GM18511 (cell line): ENCODE results near the gene ZNF782.
"Not testable (repeated sequence)": the region's sequence is repeated elsewhere in the genome, so short reads cannot be mapped to it uniquely, and the experiment has no call there.

Experiments used
- ATAC-seq: cut with Tn5 transposase; IDR thresholded peaks from one replicate; pipeline ENCODE4 v1.9.1; 2021; ENCODE audit warnings: mild to moderate bottlenecking, moderate library complexity; ENCODE audit not compliant: unreplicated experiment

The ZNF782 gene

DNA sequence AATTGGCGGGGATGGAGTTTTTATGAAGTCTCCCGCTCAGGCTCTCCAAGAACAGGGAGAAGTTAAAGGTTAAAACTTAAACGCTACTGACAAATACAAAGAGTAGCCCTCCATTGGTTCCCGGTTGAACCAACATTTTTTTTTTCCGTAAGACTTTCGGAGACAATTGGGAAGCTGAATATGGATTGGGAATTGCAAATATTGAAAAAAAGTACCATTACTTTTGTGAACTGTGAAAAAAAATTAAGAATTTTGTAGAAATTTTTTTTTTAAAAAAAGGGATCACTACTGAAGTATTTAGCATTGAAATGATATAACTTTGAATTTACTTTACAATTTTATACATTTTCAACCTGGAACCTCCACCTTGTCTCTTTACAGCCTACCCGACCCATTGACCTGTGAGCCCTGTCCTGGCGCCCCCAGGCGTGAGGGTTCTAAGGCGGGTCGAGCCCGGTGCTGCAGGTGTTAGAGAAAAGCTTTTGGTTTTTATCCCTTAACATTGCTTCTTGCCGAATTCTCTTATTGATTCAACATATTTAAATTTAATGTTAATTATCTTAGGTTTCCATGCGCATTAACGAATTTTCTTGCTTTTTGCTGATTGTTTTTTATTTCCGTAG is 448 bp upstream of the ZNF782 start:
- ATAC-seq: no peak

DNA sequence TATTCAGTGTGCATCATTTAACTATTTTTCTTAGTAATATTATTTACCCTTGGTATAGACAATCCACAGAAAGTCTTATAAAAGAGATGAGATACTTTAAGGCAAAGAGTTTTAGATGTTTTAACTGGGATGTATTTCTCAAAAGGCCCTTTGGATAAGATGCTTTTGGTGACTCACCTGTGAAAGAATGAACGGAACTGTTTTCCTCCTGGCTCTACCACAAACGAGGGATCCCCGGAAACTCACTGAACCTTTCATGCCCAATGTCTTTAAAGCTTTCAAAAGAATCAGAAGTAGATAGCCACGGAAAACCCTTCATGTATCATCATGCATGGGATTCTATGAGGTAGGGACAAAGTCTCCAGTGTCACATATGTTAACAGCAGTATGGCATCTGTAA is 1.6 kb downstream of the ZNF782 start:
- no peak for ATAC-seq

DNA sequence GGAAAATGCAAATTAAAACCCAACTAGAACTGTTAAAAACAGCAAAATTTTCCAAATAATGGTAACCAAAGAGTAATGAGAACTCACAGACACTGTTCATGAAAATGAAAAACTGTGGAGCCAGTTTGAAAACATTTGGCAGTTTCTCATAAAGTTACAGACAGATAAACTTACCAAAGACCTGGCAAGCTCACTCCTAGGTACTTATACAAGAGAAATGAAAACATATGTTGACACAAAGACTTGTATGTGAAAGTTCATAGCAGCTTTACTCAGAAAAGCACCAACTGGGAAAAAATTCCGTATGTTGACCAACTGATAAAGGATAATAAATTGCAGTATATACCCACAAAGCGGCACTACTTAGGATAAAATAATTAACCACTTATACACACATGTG is 10.3 kb downstream of the ZNF782 start:
- no peak for ATAC-seq

DNA sequence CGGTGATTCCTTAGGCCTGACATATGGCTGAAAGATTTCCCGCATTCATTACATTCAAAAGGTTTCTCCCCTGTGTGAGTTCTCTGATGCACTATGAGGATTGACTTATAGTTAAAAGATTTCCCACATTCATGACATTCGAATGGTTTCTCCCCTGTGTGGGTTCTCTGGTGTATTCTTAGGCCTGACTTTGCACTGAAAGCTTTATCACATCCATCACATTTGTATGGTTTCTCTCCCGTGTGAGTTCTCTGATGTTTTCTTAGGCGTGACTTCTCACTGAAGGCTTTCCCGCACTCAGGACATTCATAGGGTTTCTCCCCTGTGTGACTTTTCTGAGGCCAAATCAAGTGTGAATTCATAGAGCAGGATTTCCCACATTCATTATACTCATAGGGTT is 35.8 kb downstream of the ZNF782 start:
- no peak for ATAC-seq

DNA sequence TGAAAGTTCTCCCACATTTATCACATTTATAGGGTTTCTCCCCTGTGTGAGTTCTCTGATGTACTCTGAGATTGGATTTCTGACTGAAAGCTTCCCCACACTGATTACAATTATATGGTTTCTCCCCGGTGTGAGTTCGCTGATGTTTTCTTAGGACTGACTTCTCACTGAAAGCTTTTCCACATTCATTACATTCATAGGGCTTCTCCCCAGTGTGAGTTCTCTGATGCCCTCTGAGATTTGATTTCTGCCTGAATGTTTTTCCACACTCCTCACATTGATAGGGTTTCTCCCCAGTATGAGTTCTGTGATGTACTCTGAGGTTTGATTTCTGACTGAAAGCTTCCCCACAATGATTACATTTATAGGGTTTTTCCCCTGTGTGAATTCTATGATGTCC is 36.3 kb downstream of the ZNF782 start:
- ATAC-seq: no peak

GRCh38 chr9:96813607-96814006 is 40.7 kb downstream of the ZNF782 start:
- ATAC-seq: no peak

- not testable (repeated sequence) for ATAC-seq
These were observed 55.4 kb downstream of the ZNF782 start for GRCh38 chr9:96798959-96799358.

DNA sequence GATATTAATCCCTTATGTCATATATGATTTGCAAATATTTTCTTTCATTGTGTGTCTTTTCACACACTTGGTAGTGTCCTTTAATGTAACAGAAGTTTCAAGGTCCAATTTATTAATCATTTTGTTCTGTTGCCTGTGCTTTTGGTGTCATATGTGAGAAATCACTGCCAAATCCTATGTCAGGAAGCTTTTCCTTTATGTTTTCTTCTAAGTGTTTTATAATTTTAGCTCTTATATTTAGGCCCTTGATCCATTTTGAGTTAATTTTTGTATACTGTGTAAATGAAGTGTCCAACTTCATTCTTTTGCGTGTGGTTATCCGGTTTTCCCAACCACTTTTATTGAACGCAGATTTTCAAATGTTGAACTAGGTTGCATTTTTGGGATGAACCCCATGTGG is 70.3 kb downstream of the ZNF782 start:
- ATAC-seq: no peak

DNA sequence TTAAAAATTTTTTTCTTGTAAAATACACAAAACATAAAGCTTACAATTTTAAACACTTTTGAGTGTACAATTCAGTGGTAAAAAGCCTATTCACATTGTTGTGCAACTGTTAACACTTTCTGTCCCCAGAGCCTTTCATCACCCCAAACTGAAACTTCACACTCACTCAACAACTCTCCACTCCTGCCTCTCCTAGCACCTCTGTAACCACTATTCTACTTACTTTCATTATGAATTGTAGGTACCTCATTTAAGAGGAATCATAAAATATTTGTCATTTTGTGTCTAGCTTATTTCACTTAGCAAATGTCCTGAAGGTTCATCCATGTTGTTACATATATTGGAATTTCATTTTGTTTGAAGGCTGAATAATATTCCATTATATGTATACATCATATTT is 72.1 kb downstream of the ZNF782 start:
- ATAC-seq: no peak

DNA sequence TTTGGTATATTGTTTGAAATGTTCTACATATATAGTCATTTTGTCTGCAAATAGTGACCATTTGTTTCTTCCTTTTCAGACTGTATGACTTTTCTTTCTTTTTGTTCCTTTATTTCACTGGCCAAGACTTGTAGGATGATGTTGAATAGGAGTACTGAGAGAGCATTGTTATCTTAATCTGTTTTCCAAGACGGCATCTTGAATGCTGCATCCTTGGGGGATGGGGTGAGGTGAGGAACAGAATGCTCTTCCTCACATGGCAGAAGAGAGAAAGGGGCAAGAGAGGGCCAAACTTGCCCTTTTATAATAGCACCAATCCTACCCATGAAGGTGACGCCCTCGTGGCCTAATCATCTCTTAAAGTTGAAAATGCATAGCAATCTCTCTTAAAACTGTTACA is 72.8 kb downstream of the ZNF782 start:
- ATAC-seq: no peak

DNA sequence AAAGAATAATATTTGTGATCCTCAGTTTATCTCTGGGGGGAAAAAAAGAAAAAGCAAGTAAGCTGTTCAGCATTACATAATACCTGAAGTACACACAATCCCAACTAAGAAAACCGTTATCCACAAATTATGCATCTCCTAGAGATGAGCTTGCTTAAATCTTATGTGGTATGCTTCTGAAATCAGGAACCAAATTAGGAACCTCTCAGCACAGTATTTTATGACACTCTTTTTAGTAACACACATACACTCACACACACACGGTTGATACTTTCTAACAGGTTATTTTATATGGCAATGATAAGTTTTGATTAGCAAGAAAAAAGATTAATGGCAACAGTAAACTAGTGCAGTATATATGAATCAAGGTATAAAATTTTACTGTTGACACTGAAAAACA is 75.2 kb downstream of the ZNF782 start:
- no peak for ATAC-seq

DNA sequence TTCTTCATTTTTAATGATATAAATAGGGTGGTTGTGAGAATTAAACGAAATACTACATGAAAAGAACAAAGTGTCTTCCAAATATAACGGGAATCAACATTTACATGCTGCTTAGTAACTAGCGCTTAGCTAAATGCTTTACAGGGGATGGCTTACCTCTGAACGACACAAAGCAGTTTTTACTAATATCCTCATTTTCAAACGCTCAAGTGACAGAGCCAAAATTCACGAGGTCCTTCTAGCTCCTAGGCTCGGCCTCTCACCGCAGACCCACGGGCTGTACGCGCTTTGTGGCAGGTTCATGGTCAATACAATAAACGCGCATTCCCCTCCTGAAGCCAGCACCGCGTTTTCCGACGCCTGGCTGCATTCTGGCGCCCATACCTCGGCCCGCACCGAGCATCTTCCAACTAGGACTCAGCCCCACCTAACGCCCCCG is 76.9 kb downstream of the ZNF782 start:
- no peak for ATAC-seq

- no peak for ATAC-seq
These were observed 83.2 kb downstream of the ZNF782 start for GRCh38 chr9:96771124-96771523.

DNA sequence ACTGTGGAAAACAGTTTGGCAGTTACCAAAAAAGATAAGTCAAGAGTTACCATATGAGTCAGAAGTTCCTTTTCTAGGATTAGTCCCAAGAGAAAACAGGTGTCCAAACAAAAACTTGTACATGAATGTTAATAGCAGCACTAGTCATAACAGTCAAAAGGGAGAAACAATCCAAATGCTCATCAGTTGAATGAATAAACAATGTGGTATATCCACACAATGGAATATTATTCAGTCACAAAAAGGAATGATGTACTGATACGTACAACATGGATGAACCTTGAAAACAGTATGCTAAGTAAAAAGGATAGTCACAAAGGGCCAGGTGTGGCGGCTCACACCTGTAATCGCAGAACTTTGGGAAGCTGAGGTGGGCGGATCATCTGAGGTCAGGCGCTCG is 84.3 kb downstream of the ZNF782 start:
- ATAC-seq: no peak
